ENCODE data around the gene RNGTT.
"Not testable (repeated sequence)": the region's sequence is repeated elsewhere in the genome, so short reads cannot be mapped to it uniquely, and the experiment has no call there.

Gene RNGTT

DNA sequence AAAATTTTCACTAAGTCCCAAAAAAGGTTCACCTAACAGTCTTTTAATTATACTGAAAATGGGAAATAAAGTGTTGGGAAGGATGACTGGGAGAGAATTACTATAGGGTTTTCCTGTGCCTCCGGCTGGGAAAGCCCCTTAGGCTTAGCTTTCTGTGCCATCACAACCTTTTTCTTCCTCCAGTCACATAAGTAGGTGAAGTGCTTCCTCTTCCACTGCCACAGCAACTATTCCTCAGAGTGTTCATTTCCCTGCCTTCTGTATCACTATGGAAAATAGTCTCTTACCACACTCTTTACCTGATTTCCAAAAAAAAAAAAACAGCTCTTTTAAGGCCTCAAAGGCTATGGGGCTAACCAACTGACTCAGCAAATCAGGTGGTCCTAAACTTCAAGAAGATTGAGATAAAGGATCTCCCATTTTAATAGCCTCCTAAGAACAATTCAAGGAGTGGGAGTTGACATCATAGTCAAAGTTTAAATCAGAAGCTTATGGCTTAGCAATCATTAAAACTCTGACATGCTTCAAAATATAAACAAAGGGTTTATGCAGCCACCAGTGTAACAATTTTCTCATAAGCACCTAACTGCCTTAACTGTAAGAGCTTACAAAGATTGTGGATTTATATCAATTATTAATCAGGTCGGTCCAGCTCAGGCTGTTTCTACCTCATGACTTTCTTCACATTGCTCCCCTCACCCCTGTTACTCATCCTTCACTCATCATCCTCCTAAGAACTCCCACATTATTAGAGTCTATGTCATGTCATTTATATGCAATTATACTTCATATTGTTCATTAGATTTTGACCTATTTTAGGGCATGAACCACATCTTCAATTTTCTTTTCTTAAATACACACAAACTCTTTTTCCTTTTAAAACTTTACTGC lies 95.3 kb downstream of the RNGTT start:
- DNase-seq: no peak

DNA sequence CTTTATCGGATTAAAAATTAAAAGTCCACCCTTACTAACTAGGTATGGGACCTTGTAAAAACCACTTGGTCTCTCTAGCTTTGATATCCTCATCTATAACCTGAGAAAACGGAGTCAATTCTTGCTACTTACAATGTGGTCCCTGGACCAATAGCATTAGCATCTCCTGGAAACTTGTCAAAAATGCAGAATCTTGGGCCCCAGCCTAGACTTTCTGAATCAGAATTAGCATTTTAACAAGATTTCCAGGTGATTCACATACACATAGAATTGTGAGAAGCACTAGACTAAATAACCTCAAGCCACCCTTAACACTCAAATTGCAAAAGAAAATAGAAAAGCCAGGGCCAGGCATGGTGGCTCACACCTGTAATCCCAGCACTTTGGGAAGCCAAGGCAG lies 96.6 kb downstream of the RNGTT start:
- DNase-seq: no peak

DNA sequence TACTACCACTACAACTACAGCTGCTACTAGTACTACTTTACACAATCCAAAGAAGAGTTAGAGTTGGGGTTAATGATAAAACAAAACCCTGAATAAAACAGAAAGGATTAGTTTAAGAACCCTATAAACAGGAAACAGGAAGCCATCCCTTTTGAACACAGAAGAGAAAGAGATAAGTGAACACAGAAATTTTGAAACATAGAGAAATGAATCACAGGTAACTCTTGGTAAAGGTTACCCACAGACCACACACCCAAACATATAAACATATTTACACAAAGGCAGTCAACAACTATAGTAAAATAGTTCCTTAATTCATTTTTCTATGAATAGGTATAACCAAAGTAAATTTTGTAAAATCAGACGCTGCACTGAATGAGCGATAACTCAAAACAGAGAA lies 98.1 kb downstream of the RNGTT start:
- no peak for DNase-seq

DNA sequence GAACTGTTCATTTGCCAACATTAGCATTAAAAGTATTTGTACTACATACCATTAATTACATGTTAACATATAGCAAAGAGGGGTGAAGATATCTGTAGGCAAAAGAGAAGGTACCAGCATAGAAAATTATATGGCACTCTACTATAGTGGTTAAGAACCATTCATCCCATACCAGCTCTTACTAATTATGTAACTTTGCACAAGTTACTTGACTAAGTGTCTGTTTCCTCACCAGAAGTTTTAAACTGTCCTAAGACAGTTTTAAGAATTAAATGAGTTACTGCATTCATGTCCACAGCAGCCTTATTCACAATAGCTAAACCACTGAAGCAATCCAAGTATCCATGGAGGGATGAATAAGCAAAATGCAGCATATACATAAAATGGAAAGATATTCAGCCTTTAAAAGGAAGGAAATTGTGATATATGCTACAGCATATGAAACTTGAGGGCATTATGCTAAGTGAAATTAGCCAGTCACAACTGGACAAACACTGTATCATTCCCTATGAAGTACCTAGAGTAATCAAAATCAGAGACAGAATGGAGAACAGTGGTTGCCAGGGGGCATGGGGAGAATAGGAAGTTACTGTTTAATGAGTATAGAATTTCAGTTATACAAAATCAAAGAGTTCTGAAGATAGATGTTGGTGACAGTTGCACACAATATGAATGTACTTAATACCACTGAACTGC lies 98.9 kb downstream of the RNGTT start:
- no peak for DNase-seq

DNA sequence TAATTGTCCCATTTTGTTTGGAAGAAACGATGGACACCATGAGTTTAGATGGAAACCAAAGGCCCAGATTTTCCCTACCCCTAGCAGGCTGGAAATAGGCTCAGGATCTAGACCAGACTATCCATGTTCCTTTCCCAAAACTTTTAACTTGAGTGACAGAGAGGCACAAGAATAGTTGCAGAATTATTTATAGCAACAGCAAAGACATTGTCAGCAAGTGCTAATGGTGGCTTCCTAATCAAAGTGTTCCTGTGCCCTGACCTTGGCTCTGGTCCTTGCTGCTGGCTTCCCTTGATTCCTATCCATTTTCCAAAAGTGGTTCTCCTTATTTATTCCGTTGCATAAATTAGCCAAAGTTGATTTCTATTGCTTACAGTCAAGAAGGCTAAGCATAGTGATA lies 103.1 kb downstream of the RNGTT start:
- DNase-seq: no peak

DNA sequence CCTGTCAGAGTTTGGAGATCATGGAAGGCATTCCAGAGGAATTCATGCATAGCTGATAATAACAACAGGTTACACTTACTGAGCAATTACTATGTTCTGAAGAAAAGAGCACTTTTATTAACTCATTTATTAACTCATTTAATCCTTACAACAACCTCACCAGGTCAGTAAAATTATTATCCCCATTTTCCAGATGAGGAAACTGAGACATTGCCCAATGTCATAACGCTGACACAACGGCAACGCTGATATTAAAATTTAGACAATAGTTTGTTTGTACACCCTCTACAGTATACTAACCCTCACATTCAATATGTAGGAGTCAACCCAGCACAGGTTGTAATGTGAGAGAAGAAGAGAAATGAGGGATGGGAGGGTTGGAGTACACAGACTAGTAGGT lies 105.0 kb downstream of the RNGTT start:
- no peak for DNase-seq

DNA sequence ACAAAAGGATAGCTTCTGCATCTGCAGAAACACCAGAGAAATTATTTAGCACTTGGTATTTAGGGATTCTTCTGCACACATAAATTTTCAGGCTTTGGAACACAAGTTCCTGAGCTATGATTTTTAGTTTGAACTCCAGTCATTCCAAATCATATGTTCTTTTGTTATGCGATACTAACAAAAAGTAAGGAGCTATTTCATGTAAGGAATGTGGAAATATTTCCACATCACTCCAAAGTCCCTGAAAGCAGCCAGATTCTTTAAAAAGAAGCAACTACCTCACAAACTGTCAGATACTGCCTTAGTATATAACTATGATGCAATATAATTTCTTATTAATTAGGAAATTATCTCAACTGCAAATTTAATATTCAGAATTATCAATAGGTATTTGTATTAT lies 106.9 kb downstream of the RNGTT start:
- DNase-seq: no peak

DNA sequence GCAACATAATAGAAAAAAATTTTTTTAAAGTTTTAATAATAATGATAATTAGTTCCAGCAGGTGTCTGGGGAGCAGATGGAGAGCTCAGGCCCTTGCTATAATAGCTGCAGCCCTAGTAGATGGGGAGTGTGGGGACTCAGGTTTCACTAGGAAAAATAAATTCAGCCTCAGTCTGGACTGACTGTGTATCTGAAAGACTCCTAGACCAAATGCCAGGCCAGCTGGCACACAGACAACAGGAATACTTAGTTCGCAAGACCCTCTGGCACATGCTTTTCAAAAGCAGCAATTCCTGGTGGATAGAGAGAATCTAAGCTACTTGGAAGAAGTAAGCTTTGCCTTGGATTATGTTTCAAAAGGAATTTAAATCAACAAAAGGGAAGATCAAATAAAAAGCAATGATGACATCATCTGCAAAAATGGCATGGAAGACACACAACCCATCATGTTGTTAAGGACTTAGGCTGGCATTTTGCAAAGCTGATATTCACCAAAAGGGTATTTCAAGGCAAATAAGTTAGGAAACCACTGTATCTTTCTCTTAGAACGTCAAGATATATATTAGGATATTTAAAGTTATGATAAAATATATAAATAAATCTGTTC lies 107.8 kb downstream of the RNGTT start:
- no peak for DNase-seq

DNA sequence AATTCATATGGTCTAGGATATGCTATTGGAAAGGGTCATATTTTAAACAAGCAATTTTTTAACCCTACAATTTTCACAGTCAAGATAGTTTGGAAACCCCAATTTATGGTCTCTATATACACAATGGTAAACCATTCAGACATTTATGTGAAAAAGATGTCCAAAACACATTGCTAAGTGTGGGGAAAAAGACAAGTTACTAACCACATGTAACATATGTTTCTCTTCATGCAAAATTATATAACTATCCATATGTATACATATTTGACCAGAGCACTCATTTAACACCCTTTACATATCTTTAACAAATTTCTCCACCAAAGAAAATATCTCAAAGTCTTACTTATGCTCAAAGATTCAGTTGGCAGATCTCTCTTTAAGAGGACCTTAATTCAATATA lies 110.6 kb downstream of the RNGTT start:
- DNase-seq: no peak

DNA sequence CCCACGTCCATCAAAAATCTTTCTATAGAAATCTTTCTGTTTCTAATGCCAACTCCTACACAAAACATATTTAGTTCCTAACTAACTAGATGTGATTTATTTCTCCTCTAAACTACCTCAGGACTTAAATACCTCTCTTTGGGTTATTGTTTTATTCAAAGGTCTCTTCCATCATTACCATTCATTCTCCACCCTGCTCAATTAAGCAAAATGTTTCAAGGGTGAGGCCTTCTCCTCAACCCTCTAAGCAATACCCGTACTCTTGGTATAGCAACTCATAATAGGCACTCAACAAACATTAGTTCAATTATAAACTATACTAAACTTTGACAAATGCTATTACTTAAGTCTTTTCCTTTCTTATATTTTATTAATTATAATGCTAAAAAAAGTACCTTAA lies 111.4 kb downstream of the RNGTT start:
- no peak for DNase-seq

DNA sequence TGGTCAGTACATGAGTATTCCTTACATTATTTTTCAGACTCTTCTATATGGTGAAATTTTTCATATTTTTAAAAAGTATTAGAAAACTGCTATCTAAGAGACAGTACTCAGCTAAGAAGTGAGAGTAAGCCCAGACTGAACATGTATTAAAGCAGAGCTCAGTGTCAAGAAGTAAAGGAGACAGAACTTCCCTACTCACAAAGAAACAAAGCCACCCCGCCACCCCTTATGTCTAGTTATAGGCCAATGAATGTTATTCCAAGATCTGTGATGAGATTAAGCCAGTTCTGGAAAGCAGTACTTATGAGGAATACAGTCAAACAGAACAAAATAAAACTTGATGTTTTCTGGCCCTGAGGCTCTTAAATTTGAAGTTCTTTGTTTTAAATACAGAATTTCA lies 114.5 kb downstream of the RNGTT start:
- DNase-seq: no peak

DNA sequence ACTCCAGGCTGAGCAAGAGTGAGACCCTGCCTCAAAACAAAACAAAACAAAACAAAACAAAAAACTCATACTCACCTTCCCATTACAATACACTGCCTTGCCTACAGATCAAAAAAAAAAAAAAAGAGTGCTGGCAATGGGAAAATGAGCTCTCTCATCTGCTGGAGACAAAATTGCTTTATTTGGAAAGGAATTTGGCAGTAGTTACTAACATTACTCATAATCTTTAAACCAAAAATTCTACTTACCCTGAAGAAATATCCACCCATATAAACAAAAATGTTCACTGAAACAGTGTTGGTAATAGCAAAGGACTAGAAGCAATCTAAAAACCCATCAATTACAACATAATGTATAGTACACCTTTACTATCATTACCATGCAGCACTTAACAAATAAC lies 120.4 kb downstream of the RNGTT start:
- DNase-seq: no peak

DNA sequence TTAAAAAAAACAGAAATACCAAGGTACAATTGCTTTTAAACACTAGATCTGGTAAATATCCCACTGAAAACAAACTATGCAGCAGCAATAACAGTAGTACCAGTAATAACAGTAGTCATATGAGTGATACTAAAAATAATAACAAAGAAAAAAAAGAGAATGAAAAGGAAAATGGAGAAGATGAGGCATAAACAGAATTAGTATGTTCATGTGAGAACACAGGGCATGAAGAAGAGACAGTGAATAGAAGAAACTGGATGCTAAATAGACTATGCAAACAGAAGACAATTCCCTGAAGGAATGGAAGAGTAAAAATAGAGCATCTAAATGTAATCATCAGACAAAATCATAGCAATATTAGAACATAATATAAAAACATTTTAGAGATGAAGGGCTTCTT lies 121.1 kb downstream of the RNGTT start:
- DNase-seq: no peak

DNA sequence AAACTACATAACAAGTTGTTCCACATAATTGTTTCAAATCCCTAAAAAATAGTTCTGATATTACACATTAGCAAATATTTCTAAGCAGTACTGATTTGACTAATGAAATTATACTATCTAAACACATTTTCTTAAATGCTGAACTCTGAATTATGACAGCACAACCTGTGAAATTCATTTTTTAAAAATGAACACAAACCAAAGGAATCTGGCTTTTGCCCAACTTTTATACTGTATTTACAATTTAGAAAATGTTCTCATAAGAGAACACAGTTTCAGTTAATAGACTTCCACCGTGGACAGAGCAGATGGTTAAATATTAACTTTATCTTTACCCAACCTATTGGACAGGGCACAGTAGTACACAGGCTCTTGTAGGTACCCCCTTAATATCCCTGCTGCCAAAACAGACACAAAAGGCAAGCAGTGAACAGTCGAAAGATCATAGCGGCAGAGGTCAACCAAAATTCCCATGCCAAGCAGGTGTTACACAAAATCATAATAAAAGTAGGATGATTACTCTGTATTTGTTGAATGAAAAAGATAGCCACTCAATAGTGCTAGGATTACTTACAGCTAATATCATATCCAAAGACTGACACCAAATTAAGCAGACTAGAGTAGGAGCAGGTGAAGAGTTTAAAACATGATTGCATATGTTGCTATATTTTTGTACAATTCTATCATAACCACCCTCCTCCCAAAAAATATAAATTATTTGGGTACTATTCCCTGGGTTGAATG lies 122.5 kb downstream of the RNGTT start:
- DNase-seq: no peak

DNA sequence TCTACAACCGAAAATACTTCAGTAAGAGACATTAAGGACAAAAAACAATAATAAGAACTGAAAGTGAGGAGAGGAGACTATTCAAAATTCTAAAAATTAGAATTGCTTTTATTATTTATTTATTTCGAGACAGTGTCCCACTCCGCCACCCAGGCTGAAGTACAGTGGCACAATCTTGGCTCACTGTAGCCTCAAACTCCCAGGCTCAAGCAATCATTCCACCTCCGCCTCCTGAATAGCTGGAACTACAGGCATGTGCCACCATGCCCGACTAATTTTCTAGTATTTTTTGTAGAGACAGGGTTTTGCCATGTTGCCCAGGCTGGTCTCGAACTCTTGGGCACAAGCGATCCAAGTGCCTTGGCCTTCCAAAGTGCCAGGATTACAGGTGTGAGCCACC lies 123.1 kb downstream of the RNGTT start:
- DNase-seq: no peak

DNA sequence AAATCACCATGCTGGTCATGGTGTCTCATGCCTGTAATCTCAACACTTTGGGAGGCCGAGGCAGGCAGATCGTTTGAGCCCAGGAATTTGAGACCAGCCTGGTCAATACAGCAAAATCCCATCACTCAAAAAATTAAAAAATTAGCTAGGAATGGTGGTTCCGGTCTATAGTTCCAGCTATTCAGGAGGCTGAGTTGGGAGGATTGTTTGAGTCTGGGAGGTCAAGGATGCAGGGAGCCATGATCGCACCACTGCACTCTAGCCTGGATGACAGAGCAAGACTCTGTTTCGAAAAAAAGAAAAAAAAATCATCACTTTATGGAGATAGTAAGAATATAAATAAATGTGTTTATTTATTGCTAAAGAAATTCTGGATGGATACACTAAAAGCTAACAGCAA lies 124.1 kb downstream of the RNGTT start:
- DNase-seq: no peak

DNA sequence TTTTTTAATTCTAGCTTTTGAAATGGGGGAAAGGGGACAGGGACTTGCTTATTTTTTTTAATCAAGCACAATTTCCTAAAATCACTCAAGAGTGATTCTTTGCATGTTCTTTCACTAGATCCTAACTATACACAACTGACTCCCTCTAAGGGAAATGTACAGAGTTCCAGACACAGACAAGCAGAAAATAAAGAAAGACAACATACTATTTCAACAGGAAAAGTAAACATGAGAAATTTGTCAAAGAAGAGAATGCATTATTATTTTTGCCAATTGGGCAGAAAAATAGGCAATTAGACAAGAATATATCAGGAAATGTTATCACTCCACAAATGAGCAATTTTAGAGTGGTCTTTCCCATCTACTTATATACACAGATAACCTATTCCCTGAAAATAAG lies 128.2 kb downstream of the RNGTT start:
- DNase-seq: no peak

DNA sequence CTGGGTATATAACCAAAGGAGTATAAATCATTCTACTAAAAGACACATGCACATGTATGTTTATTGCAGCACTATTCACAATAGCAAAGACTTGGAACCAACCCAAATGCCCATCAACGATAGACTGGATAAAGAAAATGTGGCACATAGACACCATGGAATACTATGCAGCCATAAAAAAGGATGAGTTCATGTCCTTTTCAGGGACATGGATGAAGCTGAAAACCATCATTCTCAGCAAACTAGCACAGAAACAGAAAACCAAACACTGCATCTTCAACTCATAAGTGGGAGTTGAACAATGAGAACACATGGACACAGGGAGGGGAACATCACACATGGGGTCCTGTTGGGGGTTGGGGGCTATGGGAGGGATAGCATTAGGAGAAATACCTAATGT lies 130.3 kb downstream of the RNGTT start:
- not testable (repeated sequence) for DNase-seq

DNA sequence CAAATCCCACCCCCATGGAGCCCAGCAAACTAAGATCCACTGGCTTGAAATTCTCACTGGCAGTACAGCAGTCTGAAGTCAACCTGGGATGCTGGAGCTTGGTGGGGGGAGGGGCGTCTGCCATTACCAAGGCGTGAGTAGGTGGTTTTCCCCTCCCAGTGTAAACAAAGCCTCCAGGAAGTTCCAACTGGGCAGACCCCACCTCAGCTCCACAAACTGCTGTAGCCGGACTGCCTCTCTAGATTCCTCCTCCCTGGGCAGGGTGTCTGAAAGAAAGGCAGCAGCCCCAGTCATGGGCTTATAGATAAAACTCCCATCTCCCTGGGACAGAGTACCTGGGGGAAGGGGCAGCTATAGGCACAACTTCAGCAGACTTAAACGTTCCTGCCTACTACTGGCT lies 135.8 kb downstream of the RNGTT start:
- not testable (repeated sequence) for DNase-seq

DNA sequence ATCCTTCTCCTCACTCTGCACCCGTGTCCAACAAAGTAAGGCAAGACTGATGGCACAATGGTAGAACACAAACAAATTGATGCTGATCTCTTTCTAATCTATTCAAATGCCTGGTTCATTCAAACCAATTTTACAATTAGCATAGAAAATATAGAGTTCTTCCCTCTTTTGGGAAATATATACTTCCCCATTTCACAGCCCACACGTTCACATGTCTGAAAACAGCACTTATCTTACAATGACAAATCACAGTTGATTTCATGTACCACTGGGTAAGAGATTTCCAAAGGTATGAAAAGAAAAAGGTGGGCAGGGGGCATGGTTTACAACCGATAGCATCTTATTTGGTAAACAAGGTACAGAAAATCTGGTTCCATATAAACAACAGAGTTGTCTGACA lies 137.6 kb downstream of the RNGTT start:
- DNase-seq: no peak

DNA sequence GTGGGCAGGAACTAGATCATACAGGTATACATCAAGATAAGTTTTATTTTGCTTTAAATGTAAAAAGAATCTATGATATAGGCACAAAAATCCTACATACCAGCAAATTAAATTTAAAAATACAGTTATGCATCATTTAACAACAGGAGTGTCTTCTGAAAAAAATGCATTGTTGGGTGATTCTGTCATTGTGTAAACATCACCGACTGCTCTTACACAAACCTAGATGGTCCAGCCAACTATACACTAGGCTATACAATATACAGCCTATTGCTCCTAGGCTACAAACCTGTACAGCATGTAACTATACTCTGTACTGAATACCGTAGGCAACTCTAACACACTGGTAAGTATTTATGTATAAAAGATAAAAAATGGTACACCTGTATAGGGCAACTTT lies 139.4 kb downstream of the RNGTT start:
- DNase-seq: no peak

DNA sequence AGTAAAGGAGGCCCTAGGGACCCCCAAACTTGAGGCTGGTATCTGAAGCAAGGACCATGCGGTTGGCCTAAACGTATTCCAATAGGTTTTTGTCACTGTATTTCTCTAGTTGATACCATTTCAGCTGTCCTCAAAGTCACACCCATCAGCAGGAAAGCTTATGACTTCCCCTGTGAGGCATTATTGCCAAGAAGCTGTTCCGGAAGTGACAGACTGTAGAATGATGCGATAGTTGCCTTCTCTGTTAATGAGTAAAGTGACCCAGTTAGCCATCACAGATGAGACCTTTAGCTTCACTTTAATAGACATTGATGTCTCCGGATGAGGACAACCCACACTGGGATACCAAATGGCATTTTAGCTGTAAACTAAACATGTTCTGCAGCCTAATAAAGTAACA lies 147.9 kb downstream of the RNGTT start:
- DNase-seq: no peak
